Mesenchymal stem cell (in vitro differentiated cells and primary cell): ENCODE results near the gene DOCK10.

ENCODE experiments used
- DNase-seq: peaks from one replicate; pipeline ENCODE4 v3.0.0-alpha.2; 2013
- H2AFZ ChIP-seq: one replicate; pipeline ENCODE4 v1.6.1; 2013; ENCODE audit warnings: low read depth, mild to moderate bottlenecking, control low read depth, inconsistent platforms, low read length, moderate library complexity
- H2AK5ac ChIP-seq: 2 replicates; pipeline ENCODE4 v1.6.1; 2013; ENCODE audit warnings: low read length, moderate library complexity, mild to moderate bottlenecking, inconsistent platforms; ENCODE audit not compliant: severe bottlenecking
- H2BK120ac ChIP-seq: one replicate; pipeline ENCODE4 v1.6.1; 2013; ENCODE audit warnings: low read depth, mild to moderate bottlenecking, inconsistent platforms, low read length, moderate library complexity
- H2BK12ac ChIP-seq, 2 experiments: one replicate each; pipeline ENCODE4 v1.6.1; 2013; ENCODE audit warnings: inconsistent platforms in 2 of 2, low read length in 2 of 2, mild to moderate bottlenecking in 2 of 2, moderate library complexity in 2 of 2, control low read depth in 1 of 2
- H2BK15ac ChIP-seq: one replicate; pipeline ENCODE4 v1.6.1; 2013; ENCODE audit warnings: mild to moderate bottlenecking, low read depth, inconsistent platforms; ENCODE audit not compliant: poor library complexity, severe bottlenecking
- H2BK5ac ChIP-seq: 2 replicates; pipeline ENCODE4 v1.6.1; 2013; ENCODE audit warnings: low read depth, mild to moderate bottlenecking, low read length, control low read depth, inconsistent platforms; ENCODE audit not compliant: poor library complexity, severe bottlenecking
- H3K14ac ChIP-seq, 2 experiments: one replicate each; pipeline ENCODE4 v1.6.1; 2013; ENCODE audit warnings: inconsistent platforms in 2 of 2, low read length in 2 of 2, control low read depth in 1 of 2, mild to moderate bottlenecking in 1 of 2, moderate library complexity in 1 of 2
- H3K18ac ChIP-seq, 2 experiments: one replicate each; pipeline ENCODE4 v1.6.1; 2013; ENCODE audit warnings: inconsistent platforms in 2 of 2, low read length in 2 of 2, control low read depth in 1 of 2, low read depth in 1 of 2, mild to moderate bottlenecking in 1 of 2
- H3K23ac ChIP-seq, 2 experiments: one replicate each; pipeline ENCODE4 v1.6.1; 2013; ENCODE audit warnings: inconsistent platforms in 2 of 2, low read length in 2 of 2, mild to moderate bottlenecking in 2 of 2, moderate library complexity in 2 of 2, control low read depth in 1 of 2
- H3K27ac ChIP-seq: 2 replicates; pipeline ENCODE4 v1.5.1; 2013; ENCODE audit warnings: mild to moderate bottlenecking, moderate library complexity, low read length, control low read depth, inconsistent platforms; ENCODE audit not compliant: poor library complexity, severe bottlenecking
- H3K27me3 ChIP-seq, 2 experiments: 2 replicates each; pipeline versions ENCODE4 v1.6.1 to v1.7.0; 2013; ENCODE audit warnings: low read length in 2 of 2, mild to moderate bottlenecking in 2 of 2, moderate library complexity in 2 of 2, control low read depth in 1 of 2, inconsistent platforms in 1 of 2; ENCODE audit not compliant: control insufficient read depth in 1 of 2, insufficient read depth in 1 of 2
- H3K36me3 ChIP-seq, 2 experiments: 2 replicates each; pipeline versions ENCODE4 v1.6.1 to v1.7.0; 2013; ENCODE audit warnings: low read length in 2 of 2, control low read depth in 1 of 2, inconsistent platforms in 1 of 2, low read depth in 1 of 2, mild to moderate bottlenecking in 1 of 2; ENCODE audit not compliant: insufficient read depth in 2 of 2, control insufficient read depth in 1 of 2
- H3K4ac ChIP-seq, 2 experiments: one replicate each; pipeline ENCODE4 v1.6.1; 2013; ENCODE audit warnings: inconsistent platforms in 2 of 2, low read length in 2 of 2, mild to moderate bottlenecking in 2 of 2, moderate library complexity in 2 of 2, control low read depth in 1 of 2, low read depth in 1 of 2
- H3K4me1 ChIP-seq: 2 replicates; pipeline ENCODE4 v1.6.1; 2013; ENCODE audit warnings: low read depth, low read length, control low read depth; ENCODE audit not compliant: control insufficient read depth, insufficient read depth
- H3K4me2 ChIP-seq: 2 replicates; pipeline ENCODE4 v1.6.1; 2013; ENCODE audit warnings: low read length, mild to moderate bottlenecking, inconsistent platforms; ENCODE audit not compliant: poor library complexity, severe bottlenecking
- H3K4me3 ChIP-seq, 2 experiments: 2 replicates each; pipeline versions ENCODE4 v1.5.1 to v1.7.0; 2013; ENCODE audit warnings: low read length in 2 of 2, mild to moderate bottlenecking in 2 of 2, control low read depth in 1 of 2, low read depth in 1 of 2; ENCODE audit not compliant: insufficient read depth in 1 of 2
- H3K79me1 ChIP-seq: replicated peaks from 2 replicates; pipeline ENCODE4 v1.6.1; 2013; ENCODE audit warnings: mild to moderate bottlenecking, control low read depth, low read length, inconsistent platforms; ENCODE audit not compliant: poor library complexity, severe bottlenecking
- H3K9ac ChIP-seq: 2 replicates; pipeline ENCODE4 v1.7.0; 2013; ENCODE audit warnings: mild to moderate bottlenecking, low read length, moderate library complexity
- H3K9me3 ChIP-seq: 2 replicates; pipeline ENCODE4 v1.7.0; 2013; ENCODE audit warnings: mild to moderate bottlenecking, low read length; ENCODE audit not compliant: control insufficient read depth
- H4K8ac ChIP-seq: one replicate; pipeline ENCODE4 v1.6.1; 2013; ENCODE audit warnings: inconsistent platforms, mild to moderate bottlenecking, low read length, moderate library complexity
- H4K91ac ChIP-seq: one replicate; pipeline ENCODE4 v1.6.1; 2013; ENCODE audit warnings: mild to moderate bottlenecking, low read length, inconsistent platforms
- WGBS: methylation state at CpG from one replicate; pipeline ENCODE4 v1.1.7; 2013; ENCODE audit warnings: mixed read lengths; 5-methylcytosine and 5-hydroxymethylcytosine counted together

DOCK10 gene

DNA sequence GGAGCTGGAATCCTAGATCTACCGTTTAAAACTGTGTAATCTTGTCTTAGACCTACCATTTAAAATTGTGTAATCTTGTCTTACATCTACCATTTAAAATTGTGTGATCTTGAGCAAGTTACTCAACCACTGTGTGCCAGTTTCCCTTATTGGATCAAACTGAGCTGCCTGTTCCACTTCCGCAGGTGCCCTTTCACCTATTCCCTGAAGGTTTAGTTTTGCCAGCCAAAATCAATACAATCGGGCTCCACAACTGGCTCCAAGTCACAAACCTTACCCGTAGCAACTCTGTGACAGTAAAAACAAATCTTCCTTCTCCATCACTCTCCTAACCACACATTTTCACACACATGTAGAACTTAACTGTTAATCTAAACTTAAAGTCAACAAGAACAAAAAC lies 20.1 kb downstream of the DOCK10 start:
- Histone ChIP-seq H2AK5ac (no peak overlapping the region), H3K36me3 (no peaks in the 10 kb centered on the region), H2AFZ (no peak overlapping the region), H3K4ac (no peak overlapping the region), H2BK15ac (no peak overlapping the region), H3K23ac (no peak overlapping the region), H3K27me3 (no peaks in the 10 kb centered on the region), H3K4me3 (no peak overlapping the region), H3K79me1 (peaks cover 6% of the 10 kb centered on the region), H3K18ac (no peak overlapping the region), H3K14ac (no peak overlapping the region), H4K8ac (no peak overlapping the region), H3K27ac (no peak overlapping the region), H3K4me1 (peaks cover 8% of the 10 kb centered on the region), H2BK12ac (no peak overlapping the region), H2BK5ac (no peak overlapping the region), H4K91ac (no peak overlapping the region), H3K9me3 (no peaks in the 10 kb centered on the region), H3K4me2 (no peak overlapping the region), H2BK120ac (no peak overlapping the region), H3K9ac (no peak overlapping the region)
- DNase-seq: no peak
- WGBS: 55% methylated on average over 3 of the region's 4 CpGs

DNA sequence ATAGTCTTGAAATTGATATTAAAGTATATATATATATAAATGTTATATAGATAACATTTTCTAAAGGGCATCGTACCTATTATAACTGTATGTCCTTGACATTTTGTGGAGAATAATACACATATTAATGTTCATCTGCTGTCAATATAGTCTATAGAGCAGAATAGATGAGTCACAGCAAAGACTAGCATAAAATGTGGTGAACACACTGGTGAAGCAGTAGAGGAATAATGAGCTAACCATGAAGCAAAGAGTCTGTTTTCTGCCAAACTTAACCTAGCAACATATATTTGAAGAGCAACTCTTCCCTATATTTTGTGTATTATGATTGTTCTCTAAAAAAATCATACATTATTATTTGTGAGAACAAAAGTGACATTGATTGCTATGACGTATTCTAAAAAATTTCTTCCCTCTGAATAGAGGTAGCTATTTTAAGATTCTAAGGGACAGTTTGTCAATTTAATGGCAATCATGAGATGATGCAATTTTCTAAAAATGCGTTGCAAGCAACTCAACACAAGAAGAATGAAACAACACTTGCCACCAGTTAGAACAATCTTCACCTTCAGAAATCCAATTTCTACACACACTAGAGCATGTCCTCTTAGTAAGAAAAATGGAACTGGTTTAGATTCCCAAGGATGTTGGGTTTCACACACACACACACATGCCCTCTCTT lies 22.0 kb downstream of the DOCK10 start:
- Histone ChIP-seq H2BK120ac (no peak overlapping the region), H2AK5ac (no peak overlapping the region), H2BK12ac (no peak overlapping the region), H3K9me3 (no peaks in the 10 kb centered on the region), H3K79me1 (peaks cover 7% of the 10 kb centered on the region), H3K14ac (no peak overlapping the region), H3K4me3 (no peak overlapping the region), H3K27me3 (no peaks in the 10 kb centered on the region), H4K91ac (no peak overlapping the region), H3K4me2 (no peak overlapping the region), H4K8ac (no peak overlapping the region), H2BK15ac (no peak overlapping the region), H3K9ac (no peak overlapping the region), H2AFZ (no peak overlapping the region), H3K36me3 (no peaks in the 10 kb centered on the region), H3K27ac (no peak overlapping the region), H3K4ac (no peak overlapping the region), H3K4me1 (peaks cover 3% of the 10 kb centered on the region), H2BK5ac (no peak overlapping the region), H3K18ac (no peak overlapping the region), H3K23ac (no peak overlapping the region)
- no peak for DNase-seq
- no CpG with 5 or more reads among the region's 3 CpGs for WGBS

DNA sequence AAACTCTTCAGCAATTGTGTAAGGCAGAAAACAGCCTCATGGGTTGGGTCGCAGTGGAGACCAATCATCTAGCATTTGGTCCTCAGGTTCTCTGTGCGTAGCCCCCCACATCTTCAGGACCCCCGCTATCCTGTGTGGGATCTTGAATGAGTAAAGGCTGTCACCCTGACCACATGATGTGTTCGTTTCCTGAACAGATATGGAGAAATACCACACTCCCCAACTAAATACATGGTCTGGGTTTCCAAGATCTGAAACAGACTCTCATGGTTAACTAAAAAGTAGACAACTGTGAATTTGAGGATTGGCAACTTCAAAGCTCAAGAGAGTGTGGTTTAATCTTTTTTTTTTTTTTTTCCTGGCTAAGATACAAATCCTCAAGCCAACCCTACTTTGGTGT lies 23.2 kb downstream of the DOCK10 start:
- Histone ChIP-seq H2BK120ac (no peak overlapping the region), H2BK5ac (no peak overlapping the region), H3K9me3 (no peaks in the 10 kb centered on the region), H2AFZ (no peak overlapping the region), H2BK12ac (no peak overlapping the region), H3K14ac (no peak overlapping the region), H3K79me1 (peaks cover 4% of the 10 kb centered on the region), H3K4me2 (no peak overlapping the region), H3K23ac (no peak overlapping the region), H4K91ac (no peak overlapping the region), H3K4ac (no peak overlapping the region), H3K36me3 (no peaks in the 10 kb centered on the region), H3K27me3 (no peaks in the 10 kb centered on the region), H3K27ac (no peak overlapping the region), H3K18ac (no peak overlapping the region), H2AK5ac (peak overlapping the region; percentile 54), H3K4me1 (peaks cover 3% of the 10 kb centered on the region), H4K8ac (no peak overlapping the region), H3K4me3 (no peak overlapping the region), H2BK15ac (no peak overlapping the region), H3K9ac (no peak overlapping the region)
- DNase-seq: no peak
- WGBS: 76% methylated on average over 2 of the region's 4 CpGs

DNA sequence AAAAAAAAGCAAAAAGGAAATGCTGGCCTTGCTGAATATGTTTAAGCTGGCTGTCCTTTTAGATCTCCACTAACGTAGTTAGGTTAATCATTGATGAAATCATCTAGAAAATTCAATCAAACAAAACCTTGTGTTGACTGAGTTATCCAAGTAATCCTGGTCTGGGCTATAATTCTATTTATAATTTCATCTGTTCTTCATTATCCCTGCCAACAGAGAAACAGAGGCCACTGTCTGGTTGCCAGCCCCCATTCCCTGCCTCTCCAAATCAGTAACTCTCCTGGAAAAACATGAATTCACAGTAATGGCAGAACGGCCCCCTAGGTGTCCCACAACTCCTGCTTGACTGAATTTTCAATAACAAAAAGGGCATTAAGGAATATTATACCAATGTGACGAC lies 24.6 kb downstream of the DOCK10 start:
- Histone ChIP-seq H3K9me3 (no peaks in the 10 kb centered on the region), H2BK5ac (no peak overlapping the region), H3K23ac (no peak overlapping the region), H3K4me3 (no peak overlapping the region), H3K27me3 (no peaks in the 10 kb centered on the region), H2BK15ac (no peak overlapping the region), H3K18ac (no peak overlapping the region), H3K4me2 (peak overlapping the region; percentile 40), H3K36me3 (no peaks in the 10 kb centered on the region), H3K27ac (peak overlapping the region; percentile 69), H3K4me1 (peaks cover 6% of the 10 kb centered on the region), H3K14ac (no peak overlapping the region), H4K8ac (no peak overlapping the region), H4K91ac (no peak overlapping the region), H3K9ac (peak overlapping the region; percentile 33), H2AFZ (no peak overlapping the region), H2AK5ac (no peak overlapping the region), H3K79me1 (peaks cover 4% of the 10 kb centered on the region), H2BK120ac (no peak overlapping the region), H3K4ac (no peak overlapping the region), H2BK12ac (no peak overlapping the region)
- no peak for DNase-seq
- 92% methylated on average over 1 of the region's 3 CpGs for WGBS
